Stimulated activated naive CD8-positive, alpha-beta T cell treated with anti-CD3 and anti-CD28 coated beads, Interleukin-15, amount 100 ng/mL, for 72 hours (primary cell): ENCODE measurements around the gene NLRP13.

Experiments
- ATAC-seq: fragments of 150-1000 bp; cut with Tn5 transposase; 2 replicates; pipeline ENCODE4 v1.10.0; 2021; ENCODE audit warnings: mild to moderate bottlenecking, moderate library complexity
- DNase-seq, 2 donors: peaks; one replicate each; pipeline ENCODE4 v3.0.0; 2021 to 2022
- H3K27ac Mint-ChIP-seq, 2 donors: one replicate each; pipeline ENCODE4 v1.8.0; 2022; ENCODE audit warnings: mild to moderate bottlenecking in 2 of 2, mixed read lengths in 2 of 2, moderate library complexity in 2 of 2
- H3K27me3 Mint-ChIP-seq: one replicate; pipeline ENCODE4 v1.8.0; 2022; ENCODE audit warnings: mixed read lengths
- H3K4me1 Mint-ChIP-seq: one replicate; pipeline ENCODE4 v1.8.0; 2022; ENCODE audit warnings: mild to moderate bottlenecking, mixed read lengths
- H3K4me3 Mint-ChIP-seq, 2 donors: one replicate each; pipeline ENCODE4 v1.8.0; 2022; ENCODE audit warnings: mild to moderate bottlenecking in 2 of 2, mixed read lengths in 2 of 2, moderate library complexity in 1 of 2
- H3K9me3 Mint-ChIP-seq, 2 donors: one replicate each; pipeline ENCODE4 v1.8.0; 2022; ENCODE audit warnings: mixed read lengths in 2 of 2

Gene NLRP13

GRCh38 chr19:55857149-55857548, 75.0 kb downstream of the NLRP13 start:
- ATAC-seq (no peak), DNase-seq (no peak)
- Mint-ChIP-seq H3K27me3 (no peaks in the 10 kb centered on the region), H3K4me1 (no peaks in the 10 kb centered on the region), H3K27ac (no peak overlapping the region), H3K9me3 (peaks cover 0 to 19% of the 10 kb centered on the region in 2 donors), H3K4me3 (no peak overlapping the region)

- Mint-ChIP-seq H3K4me3 (no peak overlapping the region), H3K27ac (no peak overlapping the region), H3K4me1 (no peaks in the 10 kb centered on the region), H3K9me3 (peaks cover 0 to 19% of the 10 kb centered on the region in 2 donors), H3K27me3 (no peaks in the 10 kb centered on the region)
- ATAC-seq (no peak), DNase-seq (no peak)
Observed at GRCh38 chr19:55855160-55855559, 77.0 kb downstream of the NLRP13 start.
